ENCODE results near the gene PPFIA2.

The PPFIA2 gene

DNA sequence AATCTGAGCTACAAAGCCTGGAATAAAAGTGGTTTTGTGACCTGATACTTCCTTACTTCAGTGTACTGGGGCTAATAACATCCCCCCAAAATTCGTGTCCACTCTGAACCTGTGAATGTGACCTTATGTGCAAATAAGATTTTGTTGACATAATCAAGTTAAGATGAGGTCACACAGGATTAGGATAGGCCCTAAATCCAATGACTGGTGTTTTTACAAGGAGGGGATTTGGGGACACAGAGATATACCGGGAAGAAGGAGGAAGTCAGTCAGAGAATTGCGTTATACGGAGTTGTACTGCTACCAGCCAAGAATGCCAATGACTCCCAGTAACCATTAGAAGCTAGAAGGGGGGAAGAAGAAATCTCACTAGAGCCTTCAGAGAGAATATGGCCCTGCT is 381.4 kb downstream of the PPFIA2 start:
- Mint-ChIP-seq H3K4me3 (no peak overlapping the region), H3K4me1 (no peaks in the 10 kb centered on the region)

DNA sequence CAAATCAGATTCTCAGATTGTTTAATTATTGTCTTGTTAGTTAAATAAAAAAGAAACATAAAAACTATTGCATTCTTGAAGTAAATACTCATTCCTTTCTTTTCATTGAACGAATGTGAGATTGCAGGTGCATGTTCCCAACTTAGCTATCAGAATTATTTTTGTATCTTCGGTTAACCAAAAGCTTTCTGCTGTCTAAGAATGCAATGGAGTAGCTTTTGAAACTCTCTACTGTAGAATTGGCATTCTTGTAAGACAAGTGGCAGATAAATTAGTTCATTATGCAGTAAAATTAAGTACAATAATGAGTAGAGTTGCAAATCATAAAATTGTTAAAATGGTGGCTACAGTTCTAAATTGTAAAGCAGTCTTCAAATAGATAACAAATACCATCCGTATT is 383.2 kb downstream of the PPFIA2 start:
- TF ChIP-seq, protein P1, sequence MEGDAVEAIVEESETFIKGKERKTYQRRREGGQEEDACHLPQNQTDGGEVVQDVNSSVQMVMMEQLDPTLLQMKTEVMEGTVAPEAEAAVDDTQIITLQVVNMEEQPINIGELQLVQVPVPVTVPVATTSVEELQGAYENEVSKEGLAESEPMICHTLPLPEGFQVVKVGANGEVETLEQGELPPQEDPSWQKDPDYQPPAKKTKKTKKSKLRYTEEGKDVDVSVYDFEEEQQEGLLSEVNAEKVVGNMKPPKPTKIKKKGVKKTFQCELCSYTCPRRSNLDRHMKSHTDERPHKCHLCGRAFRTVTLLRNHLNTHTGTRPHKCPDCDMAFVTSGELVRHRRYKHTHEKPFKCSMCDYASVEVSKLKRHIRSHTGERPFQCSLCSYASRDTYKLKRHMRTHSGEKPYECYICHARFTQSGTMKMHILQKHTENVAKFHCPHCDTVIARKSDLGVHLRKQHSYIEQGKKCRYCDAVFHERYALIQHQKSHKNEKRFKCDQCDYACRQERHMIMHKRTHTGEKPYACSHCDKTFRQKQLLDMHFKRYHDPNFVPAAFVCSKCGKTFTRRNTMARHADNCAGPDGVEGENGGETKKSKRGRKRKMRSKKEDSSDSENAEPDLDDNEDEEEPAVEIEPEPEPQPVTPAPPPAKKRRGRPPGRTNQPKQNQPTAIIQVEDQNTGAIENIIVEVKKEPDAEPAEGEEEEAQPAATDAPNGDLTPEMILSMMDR (IDR thresholded peaks at IDR 0.05; ENCODE audit: unreplicated experiment in 3 of 3): no peak
- H3K4me3 Mint-ChIP-seq: no peak overlapping the region
- no peak overlapping the region for H3K27ac Mint-ChIP-seq
- H3K9me3 Mint-ChIP-seq: no peaks in the 10 kb centered on the region
- no peaks in the 10 kb centered on the region for H3K36me3 Mint-ChIP-seq (ENCODE audit: low read depth)
- H3K27me3 Mint-ChIP-seq (ENCODE audit: low read depth): no peaks in the 10 kb centered on the region
- H3K4me1 Mint-ChIP-seq: no peaks in the 10 kb centered on the region

More for the DNA sequence above, 381.4 kb downstream of the PPFIA2 start:
- TF ChIP-seq, protein P1 (IDR thresholded peaks at IDR 0.05; ENCODE audit: unreplicated experiment in 3 of 3): no peak
- Mint-ChIP-seq H3K27me3 (ENCODE audit: low read depth) (no peaks in the 10 kb centered on the region), H3K9me3 (no peaks in the 10 kb centered on the region), H3K36me3 (ENCODE audit: low read depth) (no peaks in the 10 kb centered on the region), H3K27ac (no peak overlapping the region)

DNA sequence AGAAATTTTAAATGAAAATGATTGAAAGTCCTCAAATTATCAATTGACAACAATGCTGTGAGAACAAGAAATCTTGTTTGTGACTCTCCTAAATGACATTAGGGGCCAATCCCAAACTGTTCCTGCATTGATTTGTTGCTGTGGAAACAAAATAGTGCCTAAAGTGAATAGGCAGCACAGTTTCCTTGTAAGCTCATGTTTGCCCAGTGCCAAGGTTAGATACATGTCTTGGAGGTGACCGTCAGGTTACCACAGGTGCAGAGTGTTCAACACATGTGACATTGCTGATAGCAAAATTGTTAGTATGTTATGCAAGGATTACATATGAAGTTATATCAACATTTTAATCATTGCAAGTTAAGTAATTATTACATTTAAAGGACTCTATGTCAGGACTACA is 388.7 kb downstream of the PPFIA2 start:
- Mint-ChIP-seq H3K27ac (no peak overlapping the region), H3K36me3 (ENCODE audit: low read depth) (no peaks in the 10 kb centered on the region), H3K9me3 (no peaks in the 10 kb centered on the region), H3K27me3 (ENCODE audit: low read depth) (no peaks in the 10 kb centered on the region), H3K4me1 (no peaks in the 10 kb centered on the region), H3K4me3 (no peak overlapping the region)
- TF ChIP-seq, protein P1 (IDR thresholded peaks at IDR 0.05; ENCODE audit: unreplicated experiment in 3 of 3): no peak

DNA sequence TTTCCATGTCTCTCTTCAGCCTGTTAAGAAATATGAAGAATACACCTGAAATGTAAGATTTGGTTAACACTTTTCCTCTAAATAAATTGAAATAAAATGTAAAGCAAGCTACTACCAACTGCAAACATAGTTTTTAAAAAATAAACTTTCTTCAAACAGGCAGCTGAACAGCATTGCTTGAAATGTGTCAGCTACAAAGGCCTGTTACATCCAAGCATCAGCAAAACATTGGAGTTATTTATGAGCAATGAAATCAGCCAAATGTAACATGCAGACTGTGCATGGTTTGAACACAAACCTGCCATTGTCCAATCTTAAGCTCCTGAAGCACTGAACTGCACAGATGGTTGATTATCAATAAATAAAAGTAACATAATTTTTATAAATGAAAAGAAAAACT is 390.0 kb downstream of the PPFIA2 start:
- no peaks in the 10 kb centered on the region for H3K9me3 Mint-ChIP-seq
- no peaks in the 10 kb centered on the region for H3K27me3 Mint-ChIP-seq (ENCODE audit: low read depth)
- no peak overlapping the region for H3K4me3 Mint-ChIP-seq
- no peak overlapping the region for H3K27ac Mint-ChIP-seq
- TF ChIP-seq, protein P1 (IDR thresholded peaks at IDR 0.05; ENCODE audit: unreplicated experiment in 3 of 3): no peak
- H3K36me3 Mint-ChIP-seq (ENCODE audit: low read depth): no peaks in the 10 kb centered on the region
- H3K4me1 Mint-ChIP-seq: no peaks in the 10 kb centered on the region

DNA sequence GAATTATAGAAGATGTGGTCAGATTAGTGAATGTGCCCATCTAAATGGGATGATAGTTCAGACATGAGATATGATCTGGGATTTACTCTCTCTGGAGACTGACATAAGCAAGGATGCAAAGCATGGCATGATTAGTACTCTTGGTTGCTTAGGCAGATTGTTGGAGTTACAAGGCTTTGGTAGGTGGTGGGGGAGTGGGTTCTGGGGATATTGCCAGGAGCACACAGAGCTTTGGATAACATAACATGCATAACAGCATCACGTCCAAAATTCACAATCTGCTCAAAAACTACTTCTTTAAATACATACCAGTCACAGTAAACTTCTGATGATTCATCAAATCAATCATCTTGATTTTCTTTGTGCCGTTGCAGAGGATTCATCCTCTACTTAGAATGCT is 393.9 kb downstream of the PPFIA2 start:
- no peaks in the 10 kb centered on the region for H3K36me3 Mint-ChIP-seq (ENCODE audit: low read depth)
- TF ChIP-seq, protein P1 (IDR thresholded peaks at IDR 0.05; ENCODE audit: unreplicated experiment in 3 of 3): no peak
- no peaks in the 10 kb centered on the region for H3K4me1 Mint-ChIP-seq
- H3K9me3 Mint-ChIP-seq: no peaks in the 10 kb centered on the region
- no peak overlapping the region for H3K27ac Mint-ChIP-seq
- H3K4me3 Mint-ChIP-seq: no peak overlapping the region
- H3K27me3 Mint-ChIP-seq (ENCODE audit: low read depth): no peaks in the 10 kb centered on the region

DNA sequence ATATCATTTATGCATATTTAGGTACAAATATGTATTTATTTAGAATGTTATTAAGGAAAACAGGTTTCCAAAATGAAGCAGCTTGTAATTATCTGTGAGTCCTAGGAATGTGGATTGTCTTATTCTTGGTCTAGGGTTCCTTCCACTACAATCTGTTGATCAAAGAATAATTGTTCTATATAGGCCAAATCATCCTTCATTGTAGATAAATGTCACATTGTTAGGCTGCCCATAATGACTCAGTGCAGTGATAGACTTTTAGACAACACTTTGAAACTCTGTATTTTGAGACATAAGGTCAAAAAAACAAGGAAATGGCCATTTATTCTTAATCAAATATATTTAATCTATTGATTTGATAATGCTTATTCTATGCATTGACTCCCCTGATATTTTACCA is 398.2 kb downstream of the PPFIA2 start:
- H3K27ac Mint-ChIP-seq: no peak overlapping the region
- no peak overlapping the region for H3K4me3 Mint-ChIP-seq
- H3K27me3 Mint-ChIP-seq (ENCODE audit: low read depth): no peaks in the 10 kb centered on the region
- H3K36me3 Mint-ChIP-seq (ENCODE audit: low read depth): no peaks in the 10 kb centered on the region
- no peaks in the 10 kb centered on the region for H3K9me3 Mint-ChIP-seq
- no peaks in the 10 kb centered on the region for H3K4me1 Mint-ChIP-seq
- TF ChIP-seq, protein P1 (IDR thresholded peaks at IDR 0.05; ENCODE audit: unreplicated experiment in 3 of 3): no peak

Data from nephron (organoid).